ENCODE results near the gene EMC10. TPM values are rescaled to one million over a fixed set of nuclear protein-coding genes. Genes with fewer than 3 reads are reported as not detected.

Gene EMC10
- polyA plus RNA-seq, 4 donors: 104 to 151 (median 122) TPM

- no peak for DNase-seq (ENCODE audit: low read depth in 4 of 4, low spot score in 3 of 4)
Observed at GRCh38 chr19:50494186-50495019, 18.1 kb downstream of the EMC10 start.

DNA sequence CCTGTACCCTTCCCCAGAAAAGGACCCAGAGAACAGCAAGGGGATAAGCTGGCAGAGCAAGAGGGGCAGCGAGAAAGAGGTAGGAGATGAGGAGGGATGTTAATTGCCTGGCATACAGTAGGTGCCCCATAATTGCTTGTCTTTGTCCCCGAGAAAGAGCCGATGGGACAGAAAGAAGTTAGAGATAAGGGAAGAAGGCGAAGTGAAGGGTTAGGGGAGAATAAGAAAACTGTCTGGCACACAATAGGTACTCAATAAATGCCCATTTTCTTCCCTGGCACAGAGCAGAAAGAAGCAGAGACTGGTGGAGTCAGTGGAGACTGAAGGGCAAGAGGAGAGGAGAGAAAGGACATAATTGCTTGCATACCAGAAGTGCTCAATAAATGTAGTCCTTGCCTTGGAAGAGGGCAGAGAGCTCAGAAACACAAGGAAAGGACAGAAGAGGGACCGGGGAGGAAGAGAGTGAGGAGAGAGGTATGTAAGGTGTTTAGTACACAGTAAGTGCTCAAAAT lies 18.8 kb downstream of the EMC10 start:
- DNase-seq (ENCODE audit: low read depth in 4 of 4, low spot score in 3 of 4): no peak

- no peak for DNase-seq (ENCODE audit: low read depth in 4 of 4, low spot score in 3 of 4)
Observed at GRCh38 chr19:50496189-50497021, 20.1 kb downstream of the EMC10 start.

GRCh38 chr19:50497022-50497405 lies 20.7 kb downstream of the EMC10 start:
- DNase-seq (ENCODE audit: low read depth in 4 of 4, low spot score in 3 of 4): no peak

- no peak for DNase-seq (ENCODE audit: low read depth in 4 of 4, low spot score in 3 of 4)
Observed at GRCh38 chr19:50498219-50499056, 22.1 kb downstream of the EMC10 start.

- no peak for DNase-seq (ENCODE audit: low read depth in 4 of 4, low spot score in 3 of 4)
Observed at GRCh38 chr19:50500060-50500752, 23.9 kb downstream of the EMC10 start.

- no peak for DNase-seq (ENCODE audit: low read depth in 4 of 4, low spot score in 3 of 4)
Observed at GRCh38 chr19:50500753-50501151, 24.4 kb downstream of the EMC10 start.

- no peak for DNase-seq (ENCODE audit: low read depth in 4 of 4, low spot score in 3 of 4)
Observed at GRCh38 chr19:50501186-50501567, 24.9 kb downstream of the EMC10 start.

DNA sequence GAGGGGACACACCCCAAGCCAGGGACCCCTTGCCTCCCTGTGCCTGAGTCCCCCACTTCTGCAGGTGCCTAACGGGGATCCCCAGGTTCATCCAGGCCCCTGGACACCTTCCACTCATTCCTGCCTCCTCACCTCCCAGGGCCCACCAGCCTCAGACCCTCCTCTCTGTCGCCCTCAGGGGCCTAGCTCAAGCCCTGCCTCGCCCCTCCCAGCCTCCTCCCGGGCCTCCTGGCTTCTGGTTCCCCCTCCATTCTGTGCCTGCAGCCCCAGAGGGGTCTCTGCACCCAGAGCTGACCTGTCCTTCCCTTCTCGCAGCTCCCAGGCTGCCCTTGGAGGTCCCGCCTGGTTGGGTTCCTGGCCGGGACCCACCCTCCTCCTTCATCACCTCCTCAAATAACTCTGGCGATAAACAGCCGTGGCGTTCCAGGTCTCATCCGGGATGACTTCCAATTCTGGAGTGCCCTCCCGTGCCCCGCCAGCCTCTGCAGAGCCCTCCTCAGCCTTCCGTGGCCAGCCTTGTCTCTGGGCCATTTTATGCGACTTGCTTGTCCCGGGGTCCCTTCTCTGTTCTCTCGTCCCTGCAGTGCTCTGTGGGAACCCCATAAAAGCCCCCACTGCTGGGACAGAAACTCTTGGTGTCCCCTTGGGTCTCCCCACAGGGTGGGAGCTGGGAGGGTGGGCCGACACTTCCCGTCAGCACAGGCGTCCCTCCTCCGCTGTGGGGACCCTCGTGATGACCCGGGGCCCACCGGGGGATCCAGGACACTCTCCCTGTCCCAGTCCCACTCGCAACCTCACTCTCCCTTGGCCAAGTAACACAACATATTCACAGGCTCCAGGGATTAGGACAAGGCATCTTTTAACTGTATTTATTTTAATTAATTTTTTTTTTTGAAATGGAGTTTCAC lies 25.5 kb downstream of the EMC10 start:
- DNase-seq (ENCODE audit: low read depth in 4 of 4, low spot score in 3 of 4): no peak

- no peak for DNase-seq (ENCODE audit: low read depth in 4 of 4, low spot score in 3 of 4)
Observed at GRCh38 chr19:50505856-50506611, 29.7 kb downstream of the EMC10 start.

DNA sequence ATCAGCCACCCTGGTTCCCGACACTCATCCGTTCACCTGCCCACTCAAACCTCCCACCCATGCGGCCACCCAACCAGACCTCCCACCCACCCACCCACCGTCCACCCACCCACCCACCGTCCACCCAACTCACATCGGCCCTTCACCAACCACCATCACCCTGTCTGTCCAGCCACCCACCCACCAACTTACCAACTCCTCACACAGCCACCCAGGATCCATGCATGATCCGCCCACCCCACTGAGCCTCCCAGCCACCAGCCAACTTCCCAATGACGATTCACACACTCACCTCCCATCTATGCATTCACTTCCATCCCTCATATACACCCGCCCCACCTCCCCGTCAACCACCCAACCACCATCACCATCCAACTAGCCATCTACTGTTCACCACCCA lies 30.4 kb downstream of the EMC10 start:
- DNase-seq (ENCODE audit: low read depth in 4 of 4, low spot score in 3 of 4): no peak

DNA sequence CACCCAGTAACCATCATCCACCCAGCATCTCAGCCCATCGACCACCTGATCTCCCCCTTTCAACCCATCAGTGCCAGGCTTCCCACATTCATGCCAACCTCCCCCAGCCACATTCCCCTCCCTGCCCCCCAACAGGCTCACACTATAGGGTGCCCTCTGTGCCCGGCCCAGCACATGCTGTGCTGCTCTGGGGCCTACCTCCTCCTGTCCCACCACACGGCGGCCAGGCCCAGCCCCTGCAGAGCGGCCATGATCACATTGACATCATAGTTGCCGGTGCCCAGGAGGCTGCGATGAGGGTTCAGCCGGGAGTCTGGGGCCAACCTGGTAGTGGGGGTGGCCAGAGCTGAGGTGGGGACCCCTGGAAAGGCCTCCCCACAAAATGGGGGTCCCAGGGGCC lies 31.1 kb downstream of the EMC10 start:
- DNase-seq (ENCODE audit: low read depth in 4 of 4, low spot score in 3 of 4): no peak

- no peak for DNase-seq (ENCODE audit: low read depth in 4 of 4, low spot score in 3 of 4)
Observed at GRCh38 chr19:50508843-50509190, 32.5 kb downstream of the EMC10 start.

- no peak for DNase-seq (ENCODE audit: low read depth in 4 of 4, low spot score in 3 of 4)
Observed at GRCh38 chr19:50509366-50509765, 33.1 kb downstream of the EMC10 start.

DNA sequence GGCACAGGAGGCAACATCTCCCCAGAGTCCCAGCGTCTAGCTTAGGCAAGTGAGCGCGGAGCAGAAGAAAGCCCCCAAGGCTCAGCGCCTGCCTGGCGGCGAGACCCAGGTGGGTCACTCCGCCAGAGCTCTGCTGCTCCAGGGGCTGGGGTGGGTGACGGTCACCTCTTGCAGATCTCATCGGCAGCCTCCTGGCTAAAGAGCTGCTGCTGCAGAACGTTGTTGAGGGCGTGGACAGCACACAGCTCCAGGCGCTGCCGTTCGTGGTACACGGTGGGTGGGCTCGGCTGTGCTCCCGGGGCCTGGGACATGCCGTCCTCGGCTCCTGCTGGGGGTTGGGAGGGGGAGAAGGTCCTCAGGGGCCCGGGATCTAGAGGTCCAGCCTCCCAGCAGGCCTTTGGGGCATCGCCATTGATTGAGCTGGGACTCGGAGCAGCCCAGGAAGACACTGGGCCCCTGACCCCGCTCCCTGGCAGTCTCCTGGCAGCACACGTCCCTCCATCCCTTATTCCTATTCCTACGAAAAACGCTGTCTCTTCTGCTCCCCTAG lies 33.9 kb downstream of the EMC10 start:
- no peak for DNase-seq (ENCODE audit: low read depth in 4 of 4, low spot score in 3 of 4)

DNA sequence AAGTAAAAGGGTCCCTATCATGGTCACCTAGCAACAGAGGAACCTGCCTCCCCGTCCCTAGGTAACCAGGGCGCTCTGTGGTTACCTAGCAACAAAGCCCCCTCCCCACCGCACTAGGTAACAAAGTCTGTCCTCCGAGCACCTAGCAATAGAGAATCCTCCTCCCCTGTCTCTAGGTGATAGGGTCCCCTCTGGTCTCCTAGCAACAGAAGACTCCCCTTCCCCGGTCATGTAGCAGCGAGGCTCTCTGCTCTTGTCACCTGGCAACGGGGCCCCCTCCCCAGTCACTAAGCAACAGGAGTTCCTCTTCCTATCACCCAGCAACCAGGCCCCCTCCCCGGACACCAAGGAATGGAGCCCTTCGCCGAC lies 34.4 kb downstream of the EMC10 start:
- DNase-seq (ENCODE audit: low read depth in 4 of 4, low spot score in 3 of 4): peak in 1 of 4 donors; percentile 65

DNA sequence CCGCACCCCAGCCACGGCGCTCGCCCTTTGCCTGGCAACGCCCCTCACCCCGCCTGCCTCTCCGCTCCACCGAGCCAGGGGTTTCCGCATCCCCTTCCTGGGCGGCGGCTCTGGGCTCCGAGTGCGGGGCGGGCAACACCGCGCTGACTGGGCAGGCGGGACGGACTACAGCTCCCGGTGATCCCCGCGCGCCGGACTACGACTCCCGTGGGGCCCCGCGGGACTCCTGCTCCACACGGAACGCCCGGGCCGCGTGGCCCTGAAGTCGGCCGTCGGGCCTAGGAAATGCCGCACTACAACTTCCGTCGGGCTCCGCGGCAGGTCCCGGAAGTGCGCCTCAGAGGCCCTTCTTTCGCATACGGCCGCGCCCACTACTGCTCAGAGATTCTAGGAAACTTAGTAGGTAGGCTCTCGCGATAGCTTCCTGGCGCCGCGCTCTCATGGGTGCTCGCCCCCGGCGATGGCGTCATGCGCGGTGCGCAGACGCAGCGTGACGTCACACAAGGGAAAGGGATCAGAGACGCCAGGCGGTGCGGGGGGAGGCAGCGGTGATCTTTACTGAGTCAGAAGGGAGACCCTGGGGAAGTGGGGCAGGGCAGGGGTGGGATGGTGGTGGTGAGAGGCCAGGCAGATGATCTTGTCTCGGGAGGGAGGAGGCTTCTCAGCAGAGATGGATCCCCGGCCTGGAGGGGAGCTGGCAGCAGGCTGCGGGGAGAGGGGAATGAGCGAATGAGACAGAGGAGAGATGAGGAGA lies 34.9 kb downstream of the EMC10 start, which contains the start of gene JOSD2:
TSS of gene JOSD2 (minus strand) at position 123 of the 754 bp plus-strand sequence. CDS start 760 bp downstream, outside the sequence.
- peak; percentile 95 to 98 (median 98) for DNase-seq (ENCODE audit: low read depth in 4 of 4, low spot score in 3 of 4)
